ENCODE results near the gene ZNF236. TPM values are rescaled to one million over a fixed set of nuclear protein-coding genes. Genes with fewer than 3 reads are reported as not detected.

Gene ZNF236
- total and polyA plus RNA-seq, 2 of the 13 experiments (the other 11 are each of a cell fraction or from before 2014, with no cell fraction given): 3.0 to 7.2 TPM

- no peaks in the 10 kb centered on the region for H3K79me2 ChIP-seq (ENCODE audit: insufficient read depth, low read length)
- in situ Hi-C loops (cut with HindIII; ENCODE audit: extremely low pct_ligation_motif_present, low pct_unique_long_range_greater_than_20kb): no loop called here
- no peak overlapping the region for H3K27ac ChIP-seq (ENCODE audit: extremely low read length, insufficient read depth, low read length)
- no peaks in the 10 kb centered on the region for H4K20me1 ChIP-seq (ENCODE audit: insufficient read depth, low read length)
- H3K27me3 ChIP-seq (ENCODE audit: control insufficient read depth in 1 of 2, insufficient read depth in 2 of 2, low read length in 2 of 2): no peaks in the 10 kb centered on the region
- POLR2A ChIA-PET: no interaction called here
- no peak for FAIRE-seq
- no peak for TF ChIP-seq CSRNP1 (CRISPR knock-in tag; IDR thresholded peaks at IDR 0.05)
- no peak for TF ChIP-seq KDM1A (CRISPR knock-in tag; IDR thresholded peaks at IDR 0.05)
- no peak for TF ChIP-seq MYPOP (CRISPR knock-in tag; IDR thresholded peaks at IDR 0.05)
- no peak for TF ChIP-seq NBN (conservative IDR thresholded peaks at IDR 0.05)
- TF ChIP-seq ZHX2 (IDR thresholded peaks at IDR 0.05; ENCODE audit: low read depth): no peak
- no peak for TF ChIP-seq ZHX2 (CRISPR knock-in tag; IDR thresholded peaks at IDR 0.05; ENCODE audit: borderline replicate concordance)
- WGBS (ENCODE audit: low lambda C conversion rate): over 99% methylated on average over 5 of the region's 8 CpGs
- H3K9ac ChIP-seq (ENCODE audit: insufficient read depth, low read depth, low read length): no peak overlapping the region
- no peaks in the 10 kb centered on the region for H3K9me3 ChIP-seq (ENCODE audit: low read length)
- DNase-seq (ENCODE audit: low spot score): no peak
- H2AFZ ChIP-seq (ENCODE audit: low read length): no peak overlapping the region
- H3K4me2 ChIP-seq (ENCODE audit: low read depth, low read length): no peak overlapping the region
- intact Hi-C loops (cut with micrococcal nuclease; ENCODE audit: unreplicated experiment): no loop called here
- no TSS peak for BruUV-seq (replicated peaks)
- H3K36me3 ChIP-seq (replicated peaks in 1 of 2; ENCODE audit: control insufficient read depth in 1 of 2, insufficient read depth in 2 of 2, low read length in 2 of 2): peaks cover 4 to 5% of the 10 kb centered on the region in 2 experiments; a peak in 2 of 5 replicates
- ATAC-seq: no peak
- no peak overlapping the region for H3K4me3 ChIP-seq (replicated peaks in 1 of 3; ENCODE audit: insufficient read depth in 1 of 3, low read depth in 2 of 3, low read length in 3 of 3)
- peaks cover 7% of the 10 kb centered on the region for H3K4me1 ChIP-seq (ENCODE audit: insufficient read depth, low read length)
- CTCF ChIA-PET (ENCODE audit: low intra/inter-chr PET ratio, low total read pairs): no interaction called here
Measured at GRCh38 chr18:76948345-76948744, 126.0 kb downstream of the ZNF236 start.
